ENCODE data around the gene SLC14A1. TPM values are rescaled to one million over a fixed set of nuclear protein-coding genes. Genes with fewer than 3 reads are reported as not detected.

The SLC14A1 gene
- polyA plus RNA-seq, 1 donor (not counting 4 experiments of a cell fraction or from before 2014, with no cell fraction given), result not detected

DNA sequence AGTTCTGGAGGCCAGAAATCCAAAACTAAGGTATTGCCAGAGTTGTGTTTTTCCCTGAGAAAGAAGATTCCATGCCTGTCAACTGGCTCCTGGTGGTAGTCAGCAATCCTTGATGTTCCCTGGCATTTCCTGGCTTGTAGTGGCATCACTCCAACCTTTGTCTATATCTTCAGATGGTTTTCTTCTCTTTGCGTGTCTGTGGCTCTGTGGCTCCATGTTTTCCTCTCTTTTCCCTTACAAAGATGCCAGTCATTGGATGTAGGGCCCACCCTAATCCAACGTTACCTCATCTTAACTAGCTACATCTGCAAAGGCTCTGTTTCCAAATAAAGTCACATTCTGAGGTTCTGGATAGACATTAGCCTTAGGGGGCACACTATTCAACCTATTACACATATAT lies 41.8 kb downstream of the SLC14A1 start:
- no peak for DNase-seq (ENCODE audit: low read depth, low spot score)
- no peaks in the 10 kb centered on the region for H3K27me3 ChIP-seq (ENCODE audit: control insufficient read depth, extremely low read depth, insufficient read depth, low read length)
- no peak overlapping the region for H3K9ac ChIP-seq (ENCODE audit: control insufficient read depth, extremely low read depth, insufficient read depth, low read length)
- H3K9me1 ChIP-seq (ENCODE audit: control insufficient read depth, extremely low read depth, insufficient read depth, low read length), result no peaks in the 10 kb centered on the region
- dilution Hi-C loops (cut with MboI; ENCODE audit: extremely low pct_ligation_motif_present, low sequenced_read_pairs), result no loop called here
- no peaks in the 10 kb centered on the region for H3K36me3 ChIP-seq (ENCODE audit: control insufficient read depth in 2 of 2, extremely low read depth in 1 of 2, insufficient read depth in 2 of 2, low read length in 2 of 2)
- H3K27ac ChIP-seq (ENCODE audit: control insufficient read depth, insufficient read depth, low read length), result no peak overlapping the region
- TF ChIP-seq, protein P1, sequence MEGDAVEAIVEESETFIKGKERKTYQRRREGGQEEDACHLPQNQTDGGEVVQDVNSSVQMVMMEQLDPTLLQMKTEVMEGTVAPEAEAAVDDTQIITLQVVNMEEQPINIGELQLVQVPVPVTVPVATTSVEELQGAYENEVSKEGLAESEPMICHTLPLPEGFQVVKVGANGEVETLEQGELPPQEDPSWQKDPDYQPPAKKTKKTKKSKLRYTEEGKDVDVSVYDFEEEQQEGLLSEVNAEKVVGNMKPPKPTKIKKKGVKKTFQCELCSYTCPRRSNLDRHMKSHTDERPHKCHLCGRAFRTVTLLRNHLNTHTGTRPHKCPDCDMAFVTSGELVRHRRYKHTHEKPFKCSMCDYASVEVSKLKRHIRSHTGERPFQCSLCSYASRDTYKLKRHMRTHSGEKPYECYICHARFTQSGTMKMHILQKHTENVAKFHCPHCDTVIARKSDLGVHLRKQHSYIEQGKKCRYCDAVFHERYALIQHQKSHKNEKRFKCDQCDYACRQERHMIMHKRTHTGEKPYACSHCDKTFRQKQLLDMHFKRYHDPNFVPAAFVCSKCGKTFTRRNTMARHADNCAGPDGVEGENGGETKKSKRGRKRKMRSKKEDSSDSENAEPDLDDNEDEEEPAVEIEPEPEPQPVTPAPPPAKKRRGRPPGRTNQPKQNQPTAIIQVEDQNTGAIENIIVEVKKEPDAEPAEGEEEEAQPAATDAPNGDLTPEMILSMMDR (optimal IDR thresholded peaks at IDR 0.05 in 1 of 3, IDR thresholded peaks at IDR 0.05 in 1 of 3, conservative IDR thresholded peaks at IDR 0.05 in 1 of 3; ENCODE audit: extremely low read depth in 1 of 3, insufficient read depth in 2 of 3, low read length in 3 of 3), result no peak
- no peak for TF ChIP-seq EZH2 (IDR thresholded peaks at IDR 0.05; ENCODE audit: low read length)
- H3K4me2 ChIP-seq (ENCODE audit: control insufficient read depth, extremely low read depth, insufficient read depth, low read depth, low read length), result no peak overlapping the region
- H4K20me1 ChIP-seq (ENCODE audit: control insufficient read depth, extremely low read depth, insufficient read depth, low read length), result no peaks in the 10 kb centered on the region
- H3K9me3 ChIP-seq (ENCODE audit: control insufficient read depth, low read depth, low read length), result no peaks in the 10 kb centered on the region
- peaks cover 10% of the 10 kb centered on the region for H3K4me1 ChIP-seq (ENCODE audit: control insufficient read depth, extremely low read depth, insufficient read depth, low read length)
- no peak overlapping the region for H3K4me3 ChIP-seq (ENCODE audit: control insufficient read depth in 2 of 3, extremely low read depth in 1 of 3, insufficient read depth in 2 of 3, low read depth in 1 of 3, low read length in 3 of 3)
- H2AFZ ChIP-seq (ENCODE audit: control insufficient read depth, low read length), result no peak overlapping the region
- no peak for FAIRE-seq
- no peaks in the 10 kb centered on the region for H3K79me2 ChIP-seq (ENCODE audit: control insufficient read depth, insufficient read depth, low read length)

DNA sequence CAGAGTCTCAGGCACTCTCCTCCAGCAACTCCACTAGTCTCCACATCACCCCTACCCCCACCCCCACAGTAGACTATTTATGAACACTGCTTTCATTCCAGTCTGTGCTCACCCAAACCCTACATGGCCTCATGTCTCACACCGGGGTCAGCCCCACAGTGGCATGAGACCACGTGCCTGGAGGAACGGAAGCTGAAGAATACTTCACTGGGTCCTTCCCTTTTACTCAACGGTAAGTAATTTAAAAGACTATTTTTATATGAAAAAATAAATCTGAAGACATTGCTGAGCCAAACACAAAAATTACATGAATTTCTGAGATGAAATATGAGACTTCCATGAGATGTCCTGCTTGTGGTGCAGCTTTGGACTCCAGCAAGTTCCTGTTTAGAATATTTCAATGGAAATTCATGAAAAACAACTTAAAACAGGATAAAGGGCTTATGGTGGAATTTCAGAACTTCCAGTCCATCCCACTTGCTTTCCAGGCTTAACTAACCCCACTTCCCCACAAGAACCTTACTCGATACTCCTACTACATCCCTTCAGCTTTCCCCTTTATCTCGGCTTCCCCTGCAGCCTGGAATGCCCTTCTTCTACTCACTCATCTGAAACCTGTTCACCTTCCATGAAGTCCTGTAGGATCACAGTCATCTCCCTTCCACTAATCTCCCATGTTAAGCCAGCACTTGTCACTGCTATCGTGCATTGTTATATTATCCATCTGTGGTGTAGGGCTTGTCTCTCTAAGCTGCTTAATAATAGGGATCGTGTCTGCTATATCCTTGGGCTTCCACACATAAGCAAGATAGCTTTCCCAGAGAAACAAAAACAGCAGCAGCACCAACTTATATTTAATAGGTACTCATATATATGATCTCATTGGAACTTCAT lies 47.9 kb downstream of the SLC14A1 start:
- no peak overlapping the region for H2AFZ ChIP-seq (ENCODE audit: control insufficient read depth, low read length)
- H3K27me3 ChIP-seq (ENCODE audit: control insufficient read depth, extremely low read depth, insufficient read depth, low read length), result no peaks in the 10 kb centered on the region
- H3K4me2 ChIP-seq (ENCODE audit: control insufficient read depth, extremely low read depth, insufficient read depth, low read depth, low read length), result no peak overlapping the region
- peaks cover 26% of the 10 kb centered on the region for H3K4me1 ChIP-seq (ENCODE audit: control insufficient read depth, extremely low read depth, insufficient read depth, low read length)
- H3K27ac ChIP-seq (ENCODE audit: control insufficient read depth, insufficient read depth, low read length), result no peak overlapping the region
- TF ChIP-seq, protein P1 (optimal IDR thresholded peaks at IDR 0.05 in 1 of 3, IDR thresholded peaks at IDR 0.05 in 1 of 3, conservative IDR thresholded peaks at IDR 0.05 in 1 of 3; ENCODE audit: extremely low read depth in 1 of 3, insufficient read depth in 2 of 3, low read length in 3 of 3), result no peak
- TF ChIP-seq EZH2 (IDR thresholded peaks at IDR 0.05; ENCODE audit: low read length), result no peak
- DNase-seq (ENCODE audit: low read depth, low spot score) (no peak), FAIRE-seq (no peak)
- no peak overlapping the region for H3K4me3 ChIP-seq (ENCODE audit: control insufficient read depth in 2 of 3, extremely low read depth in 1 of 3, insufficient read depth in 2 of 3, low read depth in 1 of 3, low read length in 3 of 3)
- H3K36me3 ChIP-seq (ENCODE audit: control insufficient read depth in 2 of 2, extremely low read depth in 1 of 2, insufficient read depth in 2 of 2, low read length in 2 of 2), result no peaks in the 10 kb centered on the region
- H3K9me1 ChIP-seq (ENCODE audit: control insufficient read depth, extremely low read depth, insufficient read depth, low read length), result no peaks in the 10 kb centered on the region
- dilution Hi-C loops (cut with MboI; ENCODE audit: extremely low pct_ligation_motif_present, low sequenced_read_pairs), result no loop called here
- H3K79me2 ChIP-seq (ENCODE audit: control insufficient read depth, insufficient read depth, low read length), result no peaks in the 10 kb centered on the region
- no peaks in the 10 kb centered on the region for H3K9me3 ChIP-seq (ENCODE audit: control insufficient read depth, low read depth, low read length)
- H3K9ac ChIP-seq (ENCODE audit: control insufficient read depth, extremely low read depth, insufficient read depth, low read length), result no peak overlapping the region
- H4K20me1 ChIP-seq (ENCODE audit: control insufficient read depth, extremely low read depth, insufficient read depth, low read length), result no peaks in the 10 kb centered on the region
